LoVo (cell line): ENCODE data around the gene TMEM106A.
"Not testable (repeated sequence)": the region's sequence is repeated elsewhere in the genome, so short reads cannot be mapped to it uniquely, and the experiment has no call there.

ENCODE experiments used
- DNase-seq: peaks from one replicate; pipeline ENCODE4 v3.0.0-alpha.2; 2016; ENCODE audit warnings: low spot score

The TMEM106A gene

GRCh38 chr17:43216369-43216761 is 4.7 kb downstream of the TMEM106A start:
- no peak for DNase-seq

GRCh38 chr17:43216762-43217613 is 5.3 kb downstream of the TMEM106A start:
- no peak for DNase-seq

GRCh38 chr17:43217614-43218087 is 6.0 kb downstream of the TMEM106A start:
- DNase-seq = no peak

GRCh38 chr17:43219001-43219400 is 7.3 kb downstream of the TMEM106A start:
- DNase-seq = no peak

GRCh38 chr17:43219746-43220380 is 8.2 kb downstream of the TMEM106A start:
- no peak for DNase-seq

- no peak for DNase-seq
Observed at GRCh38 chr17:43220511-43221125, 8.9 kb downstream of the TMEM106A start.

- no peak for DNase-seq
Observed at GRCh38 chr17:43224146-43224705, 12.6 kb downstream of the TMEM106A start.

GRCh38 chr17:43226393-43226792 is 14.7 kb downstream of the TMEM106A start:
- DNase-seq = no peak

- not testable (repeated sequence) for DNase-seq
Observed at GRCh38 chr17:43228020-43228782, 16.5 kb downstream of the TMEM106A start, which contains the start of gene CCDC200. TSS of gene CCDC200 (minus strand) at chr17:43228623. CDS start at chr17:43228554, 69 bp downstream.

- DNase-seq = not testable (repeated sequence)
Observed at GRCh38 chr17:43231205-43232020, 19.7 kb downstream of the TMEM106A start.

GRCh38 chr17:43232021-43232699 is 20.5 kb downstream of the TMEM106A start:
- not testable (repeated sequence) for DNase-seq

- DNase-seq = not testable (repeated sequence)
Observed at GRCh38 chr17:43233263-43233662, 21.6 kb downstream of the TMEM106A start.

- DNase-seq = not testable (repeated sequence)
Observed at GRCh38 chr17:43233877-43234276, 22.2 kb downstream of the TMEM106A start, which contains the start of gene RNU2-1. TSS of gene RNU2-1 (minus strand) at chr17:43233977.

- not testable (repeated sequence) for DNase-seq
Observed at GRCh38 chr17:43239597-43239996, 27.9 kb downstream of the TMEM106A start.

GRCh38 chr17:43240596-43241352 is 29.1 kb downstream of the TMEM106A start:
- DNase-seq = not testable (repeated sequence)

GRCh38 chr17:43246456-43246855 is 34.8 kb downstream of the TMEM106A start:
- DNase-seq = not testable (repeated sequence)
